HG03135 (cell line): ENCODE measurements around the gene FAM133A.

ENCODE experiments used
- ATAC-seq: cut with Tn5 transposase; IDR thresholded peaks from one replicate; pipeline ENCODE4 v1.9.1; 2021; ENCODE audit warnings: mild to moderate bottlenecking, moderate library complexity; ENCODE audit not compliant: unreplicated experiment

FAM133A gene

DNA sequence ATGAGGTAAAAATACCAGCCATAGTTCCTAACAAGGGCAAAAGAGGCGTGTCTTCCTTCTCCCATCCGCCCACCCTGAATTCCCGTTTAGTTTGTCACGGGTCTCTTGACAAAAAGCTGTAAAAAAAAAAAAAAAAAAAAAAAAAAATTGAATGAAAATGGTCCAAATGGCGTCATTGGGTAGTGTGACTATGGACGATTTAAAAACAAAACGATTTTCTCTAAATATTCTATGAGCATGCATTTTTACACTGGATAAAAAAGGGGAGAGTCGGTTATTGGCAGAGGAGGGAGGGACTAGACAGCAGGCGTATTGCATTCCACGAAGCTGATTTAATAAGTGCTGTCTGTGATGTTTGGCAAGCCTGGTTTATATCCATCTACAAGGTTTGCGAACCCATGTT is at the start of gene FAM133A:
Gene FAM133A, plus strand, starts transcription at position 338 of the 403 bp plus-strand sequence. CDS start 35,214 bp downstream, outside the sequence.
- ATAC-seq: no peak

DNA sequence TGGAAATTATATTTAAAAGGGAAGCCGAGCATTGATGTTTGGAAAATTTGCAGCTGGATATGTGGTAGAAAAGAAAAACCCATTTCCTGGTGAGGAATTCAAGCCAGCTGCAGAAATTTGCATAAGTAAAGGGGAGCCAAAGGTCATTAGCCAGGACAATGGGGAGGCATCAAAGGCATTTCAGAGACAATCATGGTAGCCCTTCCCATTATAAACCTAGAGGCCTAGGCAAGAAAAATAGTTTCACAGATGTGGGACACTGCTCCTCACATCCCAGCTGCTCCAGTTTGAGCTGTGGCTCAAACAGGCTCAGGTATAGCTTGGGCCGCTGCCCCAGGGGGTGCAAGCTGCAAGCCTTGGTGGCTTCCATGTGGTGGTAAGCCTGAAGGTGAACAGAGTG is 36.4 kb upstream of the FAM133A start:
- ATAC-seq: no peak

DNA sequence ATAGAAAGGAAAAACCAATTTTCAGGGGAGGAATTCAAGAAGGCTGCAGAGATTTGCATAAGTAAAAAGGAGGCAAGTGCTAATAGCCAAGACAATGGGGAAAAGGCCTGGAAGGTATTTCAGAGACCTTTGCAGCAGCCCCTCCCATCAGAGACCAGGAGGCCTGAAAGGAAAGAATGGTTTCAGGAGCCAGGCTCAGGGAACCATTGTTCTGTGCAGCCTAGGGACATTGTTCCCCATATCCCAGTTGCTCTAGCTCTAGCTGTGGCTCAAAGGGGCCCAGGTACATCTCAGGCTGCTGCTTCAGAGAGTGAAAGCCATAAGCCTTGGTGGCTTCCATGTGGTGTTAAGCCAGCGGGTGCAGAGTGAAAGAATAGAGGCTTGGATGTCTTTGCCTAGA is 24.6 kb upstream of the FAM133A start:
- no peak for ATAC-seq

DNA sequence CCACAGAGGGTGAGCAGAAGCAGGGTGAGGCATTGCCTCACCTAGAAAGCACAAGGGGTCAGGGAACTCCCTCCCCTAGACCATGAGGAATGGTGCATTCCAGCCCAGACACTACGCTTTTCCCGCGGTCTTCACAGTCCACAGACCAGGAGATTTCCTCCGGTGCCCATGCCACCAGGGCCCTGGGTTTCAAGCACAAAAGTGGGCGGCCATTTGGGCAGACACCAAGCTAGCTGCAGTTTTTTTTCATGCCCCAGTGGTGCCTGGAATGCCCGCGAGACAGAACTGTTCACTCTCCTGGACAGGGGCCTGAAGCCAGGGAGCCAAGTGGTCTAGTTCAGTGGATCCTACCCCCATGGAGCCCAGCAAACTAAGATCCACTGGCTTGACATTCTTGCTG is 13.4 kb upstream of the FAM133A start:
- no peak for ATAC-seq

DNA sequence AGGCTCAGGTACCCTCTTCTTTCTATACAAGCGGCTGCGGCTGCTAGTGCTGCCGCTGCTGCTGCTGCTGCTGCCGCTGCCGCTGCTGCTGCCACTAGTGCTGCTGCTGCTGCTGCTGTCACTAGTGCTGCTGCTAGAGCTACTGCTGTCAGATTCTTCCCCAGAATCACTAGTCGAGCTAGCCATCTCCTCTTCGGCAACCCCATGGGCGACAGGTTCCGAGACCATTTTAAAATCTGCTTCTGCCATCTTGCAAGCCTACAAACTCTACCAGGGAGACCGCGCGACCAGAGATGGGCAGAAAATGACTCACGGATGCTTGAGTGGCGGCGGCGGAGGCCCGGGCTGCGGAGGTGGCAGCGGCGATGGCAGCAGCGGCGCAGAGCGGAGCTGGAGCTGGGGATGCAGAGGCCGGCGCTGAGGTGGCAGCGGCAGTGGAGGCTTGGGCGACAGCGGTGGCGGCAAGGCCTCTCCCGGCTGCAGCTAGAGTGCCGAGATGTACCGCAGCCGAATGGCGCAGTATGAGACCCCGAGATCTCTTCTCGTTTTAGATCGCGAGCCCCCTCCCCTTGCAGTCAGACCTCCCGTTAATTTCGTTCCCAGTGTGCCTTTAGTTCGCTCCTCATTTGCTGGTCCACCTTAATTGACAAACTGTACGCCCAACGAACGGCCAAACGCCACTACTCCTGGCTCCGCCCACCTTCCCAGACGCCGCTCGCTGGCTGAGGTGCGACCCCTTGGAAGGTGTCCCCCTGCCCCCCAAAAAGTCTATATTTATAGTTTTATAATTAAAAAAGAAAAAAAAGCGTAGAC is 744 bp upstream of the FAM133A start, which contains the start of gene NAP1L3:
Gene NAP1L3, minus strand, starts transcription at position 523 of the 813 bp plus-strand sequence. Its CDS starts 274 bp downstream, at position 249.
- ATAC-seq: no peak

DNA sequence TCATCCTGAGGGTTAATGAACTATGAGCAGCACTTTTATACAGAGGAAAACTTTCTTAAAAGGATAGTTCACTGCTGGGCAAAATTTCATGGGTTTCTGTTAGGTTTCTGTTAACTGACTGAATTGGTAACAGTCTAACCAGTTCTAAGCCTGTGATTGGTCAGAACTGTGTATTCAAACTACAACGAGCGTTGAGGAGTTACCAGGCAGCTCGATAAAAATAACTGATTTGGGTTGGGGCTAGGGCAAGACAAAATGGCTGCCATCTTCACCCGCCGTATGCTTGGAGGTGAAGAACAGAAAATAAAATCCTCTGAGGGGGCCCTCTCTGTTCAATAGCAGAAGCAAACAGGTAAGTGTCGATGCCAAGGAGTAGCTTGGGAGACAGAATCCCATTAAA is 22.0 kb downstream of the FAM133A start:
- ATAC-seq: no peak

DNA sequence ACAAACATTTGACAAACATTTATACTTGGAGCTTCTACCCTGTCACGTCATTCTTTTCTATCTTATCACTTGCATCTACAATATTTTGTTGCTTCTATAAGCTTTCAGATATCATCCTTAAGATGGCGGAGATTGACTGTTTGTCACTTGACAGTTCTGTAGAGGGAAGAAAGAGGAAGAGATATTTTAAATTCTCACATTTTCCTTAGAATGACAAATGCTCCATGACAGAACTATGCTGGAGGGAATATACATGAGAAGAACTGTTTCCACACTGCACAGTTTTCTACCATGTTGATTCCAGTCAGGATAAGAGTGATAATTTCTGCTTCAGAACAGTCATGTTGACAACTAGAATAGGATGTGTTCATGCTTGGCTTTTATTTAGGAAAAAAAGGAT is 29.7 kb downstream of the FAM133A start:
- ATAC-seq: no peak

DNA sequence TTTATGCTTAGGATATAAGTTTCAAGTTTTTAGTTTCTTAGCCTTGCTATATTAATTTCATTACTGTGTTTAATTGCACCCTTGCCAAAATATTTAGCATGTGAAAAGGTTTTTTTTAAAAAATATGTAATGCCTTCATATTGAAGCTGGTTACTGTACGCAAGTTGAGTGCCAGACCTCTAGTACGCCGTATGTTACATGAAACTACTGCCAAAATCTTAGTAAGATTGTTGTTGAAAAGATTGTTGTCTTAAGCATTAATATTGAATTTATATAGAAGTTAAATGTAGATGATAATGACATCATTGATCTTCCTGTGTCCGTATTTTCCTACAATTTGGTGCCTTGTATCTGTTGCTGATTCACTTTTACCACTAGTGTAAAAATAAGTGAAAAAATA is 37.1 kb downstream of the FAM133A start:
- ATAC-seq: no peak

DNA sequence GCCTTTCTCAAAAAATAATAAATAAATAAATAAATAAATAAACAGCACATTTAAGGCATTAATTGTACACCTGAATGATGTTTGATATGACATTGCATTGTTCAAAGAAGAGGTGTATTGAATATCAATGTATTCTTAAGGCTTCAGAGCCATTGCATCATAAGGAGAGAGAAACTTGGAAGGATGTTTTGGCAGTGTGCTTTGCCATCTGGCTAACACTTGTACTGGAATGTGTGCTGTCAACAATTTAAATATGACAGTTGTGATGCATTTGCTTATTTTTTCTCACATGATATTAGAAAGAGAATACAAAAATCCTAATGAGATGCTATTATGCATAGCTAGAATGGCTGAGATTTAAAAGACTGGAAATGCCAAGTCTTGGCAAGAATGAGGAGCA is 67.8 kb downstream of the FAM133A start:
- no peak for ATAC-seq

DNA sequence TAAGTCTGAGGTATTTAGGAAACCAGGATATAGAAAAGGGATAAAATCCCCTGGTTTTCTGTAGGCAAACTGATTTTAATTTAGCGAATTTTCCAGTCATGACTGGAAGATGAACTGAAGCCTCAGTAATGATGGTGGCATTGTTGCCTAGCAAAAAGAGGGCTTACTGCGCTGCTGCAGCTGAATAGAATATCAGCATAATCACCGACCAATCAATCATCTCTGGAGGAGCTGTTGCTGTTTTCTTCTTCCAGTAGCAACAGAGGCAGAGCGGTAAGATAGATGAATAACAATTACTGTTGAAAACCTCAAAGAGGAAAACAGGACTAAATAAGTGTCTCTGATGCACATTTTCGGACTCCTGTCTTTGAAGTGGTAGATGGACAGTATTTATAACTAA is 86.2 kb downstream of the FAM133A start:
- ATAC-seq: no peak
